22Rv1 (cell line): ENCODE data around the gene PARP14.

Source experiments
- H3K27ac ChIP-seq: fragments of 450-650 bp; 2 replicates; pipeline ENCODE4 v1.5.1; 2017
- CTCF ChIP-seq: fragments of 450-650 bp; IDR thresholded peaks from 2 replicates; pipeline ENCODE4 v1.5.1; 2017; ENCODE audit warnings: mild to moderate bottlenecking
- ZFX ChIP-seq: fragments of 450-650 bp; IDR thresholded peaks from 2 replicates; pipeline ENCODE4 v1.6.1; 2017; ENCODE audit warnings: antibody characterized with exemption, borderline replicate concordance

PARP14 gene

GRCh38 chr3:122665881-122666280 is 14.8 kb upstream of the PARP14 start:
- no peak overlapping the region for H3K27ac ChIP-seq
- TF ChIP-seq CTCF (no peak), ZFX (no peak)

- no peak overlapping the region for H3K27ac ChIP-seq
- TF ChIP-seq CTCF = no peak
- no peak for TF ChIP-seq ZFX
Observed at GRCh38 chr3:122668930-122669730, 11.5 kb upstream of the PARP14 start.

GRCh38 chr3:122671553-122671952 is 9.1 kb upstream of the PARP14 start:
- TF ChIP-seq ZFX (no peak), CTCF (no peak)
- no peak overlapping the region for H3K27ac ChIP-seq

GRCh38 chr3:122674339-122674738 is 6.3 kb upstream of the PARP14 start:
- no peak overlapping the region for H3K27ac ChIP-seq
- TF ChIP-seq CTCF = no peak
- TF ChIP-seq ZFX = no peak

- TF ChIP-seq CTCF (no peak), ZFX (no peak)
- H3K27ac ChIP-seq = no peak overlapping the region
Observed at GRCh38 chr3:122676759-122677158, 3.9 kb upstream of the PARP14 start.

GRCh38 chr3:122677216-122677615 is 3.4 kb upstream of the PARP14 start:
- no peak overlapping the region for H3K27ac ChIP-seq
- TF ChIP-seq ZFX (no peak), CTCF (no peak)

- no peak overlapping the region; the same call in 1 of the 2 replicates for H3K27ac ChIP-seq
- TF ChIP-seq ZFX = no peak
- TF ChIP-seq CTCF = no peak
Observed at GRCh38 chr3:122678506-122678905, 2.1 kb upstream of the PARP14 start.
